Measurements from ENCODE around the gene TMEM150B. TPM values are rescaled to one million over a fixed set of nuclear protein-coding genes. Genes with fewer than 3 reads are reported as not detected.
A peak's percentile ranks its signal among the peaks of the same experiment; 100 is the strongest.
"Not testable (repeated sequence)": the region's sequence is repeated elsewhere in the genome, so short reads cannot be mapped to it uniquely, and the experiment has no call there.

TMEM150B gene
- total and polyA plus RNA-seq, 10 donors: 1.7 to 34.1 (median 7.8) TPM

GRCh38 chr19:55333870-55334269 lies 8.7 kb upstream of the TMEM150B start:
- no peaks in the 10 kb centered on the region for H3K9me3 ChIP-seq

DNA sequence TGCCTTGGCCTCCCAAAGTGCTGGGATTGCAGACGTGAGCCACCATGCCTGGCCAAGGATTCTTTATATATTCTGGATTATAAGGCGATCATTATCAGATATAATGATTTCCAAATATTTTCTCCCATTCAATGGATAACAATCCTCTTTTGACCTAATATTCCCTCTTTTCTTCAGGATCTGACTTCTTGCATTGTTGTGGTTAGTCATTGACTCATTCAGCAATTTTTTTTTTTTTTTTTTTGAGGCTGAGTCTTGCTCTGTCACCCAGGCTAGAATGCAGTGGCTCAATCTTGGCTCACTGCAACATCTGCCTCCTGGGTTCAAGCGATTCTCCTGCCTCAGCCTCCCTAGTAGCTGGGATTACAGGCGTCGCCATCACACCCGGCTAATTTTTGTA lies 4.7 kb upstream of the TMEM150B start:
- H3K4me3 ChIP-seq; DNase-seq; H3K36me3 ChIP-seq; H3K9me3 ChIP-seq; intact Hi-C loops (cut with DNase I; ENCODE audit: low total_unique reads); H3K27ac ChIP-seq: not testable (repeated sequence)
- H3K27me3 ChIP-seq (replicated peaks in 1 of 7): peaks cover 0 to 39% (median 0%) of the 10 kb centered on the region in 7 donors
- H3K4me1 ChIP-seq: peaks cover 0 to 24% (median 0%) of the 10 kb centered on the region in 6 donors
- WGBS, 5 donors: 88 to 95% (median 91%) methylated on average over 6 of the region's 6 CpGs

More at GRCh38 chr19:55333870-55334269, 8.7 kb upstream of the TMEM150B start:
- Histone ChIP-seq H3K36me3 (no peaks in the 10 kb centered on the region), H3K4me1 (peaks cover 0 to 16% (median 4%) of the 10 kb centered on the region in 6 donors), H3K4me3 (no peak overlapping the region), H3K27ac (no peak overlapping the region), H3K27me3 (replicated peaks in 1 of 7) (peaks cover 0 to 64% (median 5%) of the 10 kb centered on the region in 7 donors)
- intact Hi-C loops (cut with DNase I; ENCODE audit: low total_unique reads): no loop called here
- TF ChIP-seq POLR2AphosphoS5 (IDR thresholded peaks at IDR 0.05): no peak
- TF ChIP-seq POLR2A (IDR thresholded peaks at IDR 0.05): no peak
- TF ChIP-seq, protein P1, sequence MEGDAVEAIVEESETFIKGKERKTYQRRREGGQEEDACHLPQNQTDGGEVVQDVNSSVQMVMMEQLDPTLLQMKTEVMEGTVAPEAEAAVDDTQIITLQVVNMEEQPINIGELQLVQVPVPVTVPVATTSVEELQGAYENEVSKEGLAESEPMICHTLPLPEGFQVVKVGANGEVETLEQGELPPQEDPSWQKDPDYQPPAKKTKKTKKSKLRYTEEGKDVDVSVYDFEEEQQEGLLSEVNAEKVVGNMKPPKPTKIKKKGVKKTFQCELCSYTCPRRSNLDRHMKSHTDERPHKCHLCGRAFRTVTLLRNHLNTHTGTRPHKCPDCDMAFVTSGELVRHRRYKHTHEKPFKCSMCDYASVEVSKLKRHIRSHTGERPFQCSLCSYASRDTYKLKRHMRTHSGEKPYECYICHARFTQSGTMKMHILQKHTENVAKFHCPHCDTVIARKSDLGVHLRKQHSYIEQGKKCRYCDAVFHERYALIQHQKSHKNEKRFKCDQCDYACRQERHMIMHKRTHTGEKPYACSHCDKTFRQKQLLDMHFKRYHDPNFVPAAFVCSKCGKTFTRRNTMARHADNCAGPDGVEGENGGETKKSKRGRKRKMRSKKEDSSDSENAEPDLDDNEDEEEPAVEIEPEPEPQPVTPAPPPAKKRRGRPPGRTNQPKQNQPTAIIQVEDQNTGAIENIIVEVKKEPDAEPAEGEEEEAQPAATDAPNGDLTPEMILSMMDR (IDR thresholded peaks at IDR 0.05 in 8 of 11, conservative IDR thresholded peaks at IDR 0.05 in 3 of 11): no peak
- DNase-seq: no peak
- 82 to 90% (median 86%) methylated on average over 10 to 11 of the region's 11 CpGs for WGBS, 5 donors

GRCh38 chr19:55328774-55329318 lies 3.7 kb upstream of the TMEM150B start:
- 69 to 83% (median 76%) methylated on average over 4 of the region's 4 CpGs for WGBS, 5 donors
- not testable (repeated sequence) for H3K4me3 ChIP-seq

GRCh38 chr19:55324662-55325061 lies 479 bp downstream of the TMEM150B start:
- DNase-seq: no peak
- Histone ChIP-seq H3K9me3 (no peaks in the 10 kb centered on the region), H3K4me1 (peaks cover 0 to 40% (median 0%) of the 10 kb centered on the region in 6 donors), H3K27me3 (replicated peaks in 1 of 7) (peaks cover 0 to 29% (median 0%) of the 10 kb centered on the region in 7 donors), H3K27ac (peak overlapping the region in 5 of 8 donors; percentile 5 to 76 (median 70)), H3K4me3 (peak overlapping the region in 2 of 8 donors; percentile 17 to 38), H3K36me3 (peaks cover 0 to 8% (median 0%) of the 10 kb centered on the region in 6 donors)
- 58 to 85% (median 80%) methylated on average over 6 of the region's 6 CpGs for WGBS, 5 donors
- intact Hi-C loops (cut with DNase I; ENCODE audit: low total_unique reads): no loop called here
- TF ChIP-seq POLR2A (IDR thresholded peaks at IDR 0.05) (no peak), POLR2AphosphoS5 (IDR thresholded peaks at IDR 0.05) (no peak)

More at GRCh38 chr19:55328774-55329318, 3.7 kb upstream of the TMEM150B start:
- H3K36me3 ChIP-seq; DNase-seq; intact Hi-C loops (cut with DNase I; ENCODE audit: low total_unique reads); H3K9me3 ChIP-seq; H3K27ac ChIP-seq: not testable (repeated sequence)
- peaks cover 0 to 27% (median 0%) of the 10 kb centered on the region in 6 donors for H3K4me1 ChIP-seq
- peaks cover 0 to 29% (median 0%) of the 10 kb centered on the region in 7 donors for H3K27me3 ChIP-seq (replicated peaks in 1 of 7)

DNA sequence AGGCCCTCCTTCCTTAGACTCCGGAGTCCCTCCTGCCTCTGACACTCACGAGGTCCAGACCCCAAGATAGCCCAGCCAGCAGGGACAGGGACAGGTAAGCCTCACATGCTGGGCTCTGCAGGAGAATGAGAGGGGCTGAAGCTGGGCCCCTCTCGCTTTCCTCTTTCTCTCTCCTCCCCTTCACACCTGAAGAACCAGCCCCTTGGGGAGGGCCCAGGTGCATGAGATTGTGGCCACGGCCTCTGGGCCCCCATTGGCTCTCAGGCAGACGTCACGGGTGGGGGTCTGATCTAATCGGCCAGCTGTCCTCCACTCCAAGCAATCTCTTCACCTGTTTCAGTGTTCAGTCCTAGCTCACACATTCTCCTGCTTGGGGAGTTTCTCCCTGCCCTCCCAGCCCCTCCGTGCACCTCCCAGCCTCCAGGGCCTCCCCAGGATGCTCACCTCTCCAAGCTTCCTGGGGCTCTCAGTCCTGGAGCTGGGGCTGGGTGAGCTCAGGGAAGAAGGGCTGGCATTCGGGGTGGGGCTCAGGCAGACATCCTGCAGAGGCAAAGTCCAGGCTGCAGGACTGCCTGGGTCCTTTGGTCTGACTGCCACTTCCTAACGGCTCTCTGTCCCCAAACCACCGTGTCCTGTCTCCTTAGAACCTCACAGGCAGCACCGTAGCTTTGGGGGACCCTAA lies 2.8 kb downstream of the TMEM150B start:
- H3K4me1 ChIP-seq: peaks cover 0 to 40% (median 0%) of the 10 kb centered on the region in 6 donors
- peak overlapping the region in 2 of 8 donors; percentile 53 to 76 for H3K27ac ChIP-seq
- WGBS, 5 donors: 45 to 55% (median 51%) methylated on average over 11 to 12 of the region's 12 CpGs
- DNase-seq: no peak
- peaks cover 0 to 9% (median 0%) of the 10 kb centered on the region in 6 donors for H3K36me3 ChIP-seq
- H3K27me3 ChIP-seq (replicated peaks in 1 of 7): peaks cover 0 to 24% (median 0%) of the 10 kb centered on the region in 7 donors
- peak overlapping the region in 2 of 8 donors; percentile 5 to 9 for H3K4me3 ChIP-seq
- intact Hi-C loops (cut with DNase I; ENCODE audit: low total_unique reads): no loop called here
- TF ChIP-seq, protein P1 (IDR thresholded peaks at IDR 0.05 in 8 of 11, conservative IDR thresholded peaks at IDR 0.05 in 3 of 11): no peak
- H3K9me3 ChIP-seq: no peaks in the 10 kb centered on the region
